ENCODE results near the gene RSAD2.

The RSAD2 gene

GRCh38 chr2:6874032-6874431, 3.5 kb upstream of the RSAD2 start:
- Mint-ChIP-seq H3K36me3 (ENCODE audit: low read depth) (no peaks in the 10 kb centered on the region), H3K9me3 (peaks cover 25% of the 10 kb centered on the region), H3K4me1 (no peaks in the 10 kb centered on the region), H3K4me3 (no peak overlapping the region), H3K27ac (no peak overlapping the region), H3K27me3 (ENCODE audit: low read depth, poor library complexity) (peaks cover 19% of the 10 kb centered on the region)
- no peak for TF ChIP-seq CTCF (IDR thresholded peaks at IDR 0.05)
- DNase-seq: no peak

GRCh38 chr2:6876309-6876708, 1.3 kb upstream of the RSAD2 start:
- H3K27ac Mint-ChIP-seq: no peak overlapping the region
- TF ChIP-seq CTCF (IDR thresholded peaks at IDR 0.05): no peak
- H3K9me3 Mint-ChIP-seq: peaks cover 44% of the 10 kb centered on the region
- H3K27me3 Mint-ChIP-seq (ENCODE audit: low read depth, poor library complexity): peaks cover 15% of the 10 kb centered on the region
- no peak overlapping the region for H3K4me3 Mint-ChIP-seq
- DNase-seq: no peak
- H3K4me1 Mint-ChIP-seq: peaks cover 4% of the 10 kb centered on the region
- H3K36me3 Mint-ChIP-seq (ENCODE audit: low read depth): peaks cover 16% of the 10 kb centered on the region

GRCh38 chr2:6878549-6878948, 972 bp downstream of the RSAD2 start:
- peaks cover 44% of the 10 kb centered on the region for H3K9me3 Mint-ChIP-seq

GRCh38 chr2:6879011-6879410, 1.4 kb downstream of the RSAD2 start:
- Mint-ChIP-seq H3K27ac (no peak overlapping the region), H3K27me3 (ENCODE audit: low read depth, poor library complexity) (peaks cover 5% of the 10 kb centered on the region), H3K9me3 (peaks cover 41% of the 10 kb centered on the region), H3K4me3 (no peak overlapping the region), H3K4me1 (peaks cover 4% of the 10 kb centered on the region), H3K36me3 (ENCODE audit: low read depth) (peaks cover 16% of the 10 kb centered on the region)
- no peak for TF ChIP-seq CTCF (IDR thresholded peaks at IDR 0.05)
- no peak for DNase-seq

More at GRCh38 chr2:6878549-6878948, 972 bp downstream of the RSAD2 start:
- DNase-seq: no peak
- H3K4me3 Mint-ChIP-seq: no peak overlapping the region
- H3K36me3 Mint-ChIP-seq (ENCODE audit: low read depth): peaks cover 16% of the 10 kb centered on the region
- H3K4me1 Mint-ChIP-seq: peaks cover 4% of the 10 kb centered on the region
- H3K27me3 Mint-ChIP-seq (ENCODE audit: low read depth, poor library complexity): peaks cover 5% of the 10 kb centered on the region
- H3K27ac Mint-ChIP-seq: no peak overlapping the region
- TF ChIP-seq CTCF (IDR thresholded peaks at IDR 0.05): no peak

GRCh38 chr2:6880200-6880733, 2.7 kb downstream of the RSAD2 start:
- H3K27ac Mint-ChIP-seq: no peak overlapping the region
- H3K27me3 Mint-ChIP-seq (ENCODE audit: low read depth, poor library complexity): peaks cover 5% of the 10 kb centered on the region
- H3K9me3 Mint-ChIP-seq: peaks cover 34% of the 10 kb centered on the region
- no peak overlapping the region for H3K4me3 Mint-ChIP-seq
- H3K36me3 Mint-ChIP-seq (ENCODE audit: low read depth): peaks cover 16% of the 10 kb centered on the region
- no peak for DNase-seq
- H3K4me1 Mint-ChIP-seq: peaks cover 4% of the 10 kb centered on the region
- TF ChIP-seq CTCF (IDR thresholded peaks at IDR 0.05): no peak

- Mint-ChIP-seq H3K36me3 (ENCODE audit: low read depth) (peaks cover 16% of the 10 kb centered on the region), H3K4me1 (peaks cover 4% of the 10 kb centered on the region), H3K4me3 (no peak overlapping the region), H3K27me3 (ENCODE audit: low read depth, poor library complexity) (peaks cover 5% of the 10 kb centered on the region), H3K27ac (no peak overlapping the region), H3K9me3 (peaks cover 26% of the 10 kb centered on the region)
- no peak for TF ChIP-seq CTCF (IDR thresholded peaks at IDR 0.05)
- DNase-seq: no peak
Observed at GRCh38 chr2:6881046-6881445, 3.5 kb downstream of the RSAD2 start.

Data from nephron progenitor cell (in vitro differentiated cells).